Stimulated activated naive CD8-positive, alpha-beta T cell treated with anti-CD3 and anti-CD28 coated beads, Interleukin-15, Interleukin-2, amounts not matched to agents 100 U/mL and 50 U/mL, for 24 hours (primary cell): Measurements from ENCODE around the gene SCAPER.
"Not testable (repeated sequence)": the region's sequence is repeated elsewhere in the genome, so short reads cannot be mapped to it uniquely, and the experiment has no call there.

ENCODE experiments used
- ATAC-seq: fragments of 150-1000 bp; cut with Tn5 transposase; one replicate; pipeline ENCODE4 v1.10.0; 2021
- DNase-seq: peaks from one replicate; pipeline ENCODE4 v3.0.0; 2021

The SCAPER gene

DNA sequence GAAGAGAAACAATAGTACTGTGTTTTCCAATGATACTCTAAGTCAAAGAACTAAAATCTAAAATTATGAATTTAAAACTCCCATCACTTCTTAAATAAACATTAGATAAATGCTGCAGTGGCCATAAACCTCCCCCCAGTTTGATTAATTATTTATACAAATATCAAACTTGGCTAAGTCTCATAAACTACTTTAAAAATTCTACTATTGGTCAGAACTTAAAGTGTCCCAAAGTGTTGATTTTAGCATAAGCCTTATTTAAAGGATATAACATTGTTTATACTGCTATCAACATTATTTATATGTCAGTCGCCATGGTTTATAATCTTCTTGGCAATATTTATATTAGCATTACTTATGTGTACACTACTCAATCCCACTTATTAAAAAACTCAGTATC lies 132.4 kb downstream of the SCAPER start:
- no peak for DNase-seq
- ATAC-seq: no peak

DNA sequence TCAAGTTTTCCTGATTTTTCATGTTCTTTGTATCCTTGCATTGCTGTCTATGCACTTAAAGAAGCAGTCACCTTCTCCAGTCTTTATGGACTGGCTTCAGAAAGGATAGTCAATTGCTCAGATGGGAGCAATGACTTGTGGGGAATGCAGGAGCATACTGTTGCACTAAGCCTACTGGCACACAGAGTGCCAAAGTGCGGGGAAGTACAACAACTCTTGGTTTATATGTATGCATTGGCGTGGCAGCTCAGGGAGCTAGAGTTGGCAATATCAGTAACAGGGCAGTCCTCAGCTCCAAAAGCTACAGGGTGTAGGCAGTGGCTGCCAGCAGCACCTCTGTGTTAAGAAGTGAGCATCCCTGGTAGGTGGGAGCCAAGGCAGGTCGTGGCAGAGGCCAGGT lies 141.1 kb downstream of the SCAPER start:
- no peak for DNase-seq
- no peak for ATAC-seq

- DNase-seq: no peak
- ATAC-seq: no peak
These were observed 141.6 kb downstream of the SCAPER start for GRCh38 chr15:76763554-76763953.

- DNase-seq: no peak
- no peak for ATAC-seq
These were observed 148.8 kb downstream of the SCAPER start for GRCh38 chr15:76756381-76756780.

DNA sequence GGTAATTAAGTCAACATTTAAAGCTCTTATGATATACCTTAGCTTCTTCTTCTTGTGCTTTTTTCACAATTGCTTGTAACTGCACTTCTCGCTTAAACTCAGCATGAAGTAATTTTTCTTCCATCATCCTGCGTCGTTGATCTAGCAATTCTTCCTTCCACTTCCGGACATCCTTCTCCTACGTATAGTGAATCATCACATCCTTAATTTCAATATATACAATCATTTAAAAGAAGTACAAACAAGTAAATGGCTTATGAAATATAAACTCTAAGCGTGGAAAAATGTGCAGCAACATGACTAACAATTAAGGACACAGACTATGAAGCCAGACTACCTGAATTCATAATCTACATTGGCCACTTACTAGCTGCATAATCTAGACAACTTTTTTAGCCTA lies 151.4 kb downstream of the SCAPER start:
- no peak for ATAC-seq
- DNase-seq: no peak

DNA sequence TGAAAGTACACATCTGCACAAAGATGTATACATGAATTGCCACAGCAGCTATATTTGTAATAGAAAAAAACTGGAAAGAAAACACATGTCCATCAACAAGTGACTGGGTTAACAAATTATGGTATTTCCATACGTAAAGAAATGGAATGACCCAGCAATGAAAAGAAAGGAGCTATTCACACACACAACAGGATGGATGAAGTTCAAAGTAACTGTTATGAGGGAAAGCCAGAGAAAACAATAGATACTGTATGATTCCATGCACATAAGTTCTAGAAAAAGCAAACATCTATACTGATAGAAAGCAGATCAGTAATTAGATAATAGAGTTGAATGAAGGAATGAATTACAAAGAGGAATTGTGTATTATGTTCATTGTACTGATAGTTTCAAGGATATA lies 152.0 kb downstream of the SCAPER start:
- DNase-seq (no peak), ATAC-seq (no peak)

DNA sequence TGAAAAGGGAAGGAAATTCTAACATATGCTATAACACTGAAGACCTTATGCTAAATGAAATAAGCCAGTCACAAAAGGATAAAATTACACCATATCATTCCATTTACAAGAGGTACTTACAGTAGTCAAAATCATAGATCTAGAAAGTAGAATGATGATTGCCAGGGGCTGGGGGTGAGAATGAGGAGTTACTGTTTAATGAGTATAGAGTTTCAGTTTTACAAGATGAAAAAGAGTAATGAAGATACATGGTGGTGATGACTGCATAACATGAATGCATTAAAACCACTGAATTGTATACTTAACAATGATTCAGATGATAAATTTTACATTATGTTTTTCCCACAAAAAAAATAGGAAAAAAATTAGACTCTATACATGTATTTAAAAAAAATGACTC lies 152.6 kb downstream of the SCAPER start:
- DNase-seq: no peak
- peak; percentile 96 for ATAC-seq

- no peak for DNase-seq
- ATAC-seq: no peak
These were observed 167.6 kb downstream of the SCAPER start for GRCh38 chr15:76737573-76737972.

DNA sequence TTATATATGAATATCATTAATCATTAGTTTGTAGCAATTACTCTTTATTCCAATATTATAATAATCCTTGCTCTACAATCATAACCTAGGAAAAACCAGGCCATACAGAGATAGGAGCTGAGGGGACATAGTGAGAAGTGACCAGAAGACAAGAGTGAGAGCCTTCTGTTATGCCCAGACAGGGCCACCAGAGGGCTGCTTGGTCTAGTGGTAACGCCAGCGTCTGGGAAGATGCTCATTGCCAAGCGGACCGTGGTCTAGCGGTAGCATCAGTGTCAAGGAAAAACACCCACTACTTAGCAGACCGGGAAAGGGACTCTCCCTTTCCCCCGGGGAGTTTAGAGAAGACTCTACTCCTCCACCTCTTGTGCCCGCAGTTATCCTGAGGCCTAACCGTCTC lies 172.8 kb downstream of the SCAPER start:
- DNase-seq: peak; percentile 8
- not testable (repeated sequence) for ATAC-seq

DNA sequence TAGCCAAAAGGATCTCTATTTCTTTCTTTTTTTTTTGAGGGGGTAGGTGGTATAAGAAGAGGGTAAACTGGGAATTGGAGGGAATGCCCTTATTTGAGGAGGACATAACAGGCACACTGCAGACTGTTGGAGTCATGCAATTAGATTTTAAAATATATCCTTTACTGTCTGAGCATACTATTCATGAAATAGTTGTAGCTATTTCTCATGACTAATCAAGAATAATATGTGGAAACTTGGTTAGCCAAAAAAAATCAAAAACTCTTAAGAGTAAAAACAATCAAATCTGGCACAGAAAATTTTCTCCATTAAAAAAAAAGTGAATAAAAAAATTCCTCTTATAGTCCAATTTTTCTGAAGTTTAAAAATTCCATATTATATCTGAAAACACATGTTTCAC lies 174.9 kb downstream of the SCAPER start:
- ATAC-seq (no peak), DNase-seq (no peak)

GRCh38 chr15:76718863-76719262 lies 186.3 kb downstream of the SCAPER start:
- ATAC-seq: no peak
- DNase-seq: no peak

DNA sequence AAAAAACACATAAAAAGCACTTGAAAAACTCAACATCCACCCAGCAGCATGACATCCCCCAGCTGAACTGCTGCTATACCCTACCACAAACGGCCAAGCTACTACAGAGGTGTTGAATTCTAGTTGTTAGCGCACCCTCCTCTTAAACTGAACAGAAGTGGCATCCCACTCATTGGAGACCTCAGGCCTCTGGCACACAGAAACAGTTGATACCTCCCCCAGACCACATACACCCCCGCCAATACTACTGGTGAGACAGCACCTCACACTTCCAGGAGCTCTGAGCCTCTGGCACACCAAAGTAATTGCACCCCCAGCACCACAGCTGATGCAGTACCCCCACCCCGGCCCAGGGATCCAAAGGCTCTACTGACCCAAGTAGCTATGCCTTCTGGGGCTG lies 190.2 kb downstream of the SCAPER start:
- no peak for ATAC-seq
- no peak for DNase-seq

DNA sequence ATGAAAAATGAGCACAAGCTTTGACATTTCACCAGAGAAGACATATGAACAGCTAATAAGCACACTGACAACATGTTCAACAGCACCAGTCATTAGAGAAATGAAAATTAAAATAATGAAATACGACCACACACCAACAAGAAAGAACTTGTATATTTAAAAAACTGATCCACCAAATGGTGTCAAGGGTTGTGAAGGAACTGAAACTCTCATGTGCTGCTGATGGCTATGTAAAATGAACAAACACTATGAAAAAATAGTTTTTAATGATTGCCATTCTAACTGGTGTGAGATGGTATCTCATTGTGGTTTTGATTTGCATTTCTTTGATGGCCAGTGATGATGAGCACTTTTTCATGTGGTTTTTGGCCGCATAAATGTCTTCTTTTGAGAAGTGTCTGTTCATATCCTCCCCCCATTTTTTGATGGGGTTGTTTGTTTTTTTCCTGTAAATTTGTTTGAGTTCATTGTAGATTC lies 193.8 kb downstream of the SCAPER start:
- ATAC-seq (no peak), DNase-seq (no peak)

GRCh38 chr15:76704032-76704431 lies 201.1 kb downstream of the SCAPER start:
- not testable (repeated sequence) for ATAC-seq, DNase-seq

- DNase-seq (no peak), ATAC-seq (no peak)
These were observed 208.3 kb downstream of the SCAPER start for GRCh38 chr15:76696840-76697239.

- ATAC-seq, DNase-seq: not testable (repeated sequence)
These were observed 212.6 kb downstream of the SCAPER start for GRCh38 chr15:76692546-76692945.

DNA sequence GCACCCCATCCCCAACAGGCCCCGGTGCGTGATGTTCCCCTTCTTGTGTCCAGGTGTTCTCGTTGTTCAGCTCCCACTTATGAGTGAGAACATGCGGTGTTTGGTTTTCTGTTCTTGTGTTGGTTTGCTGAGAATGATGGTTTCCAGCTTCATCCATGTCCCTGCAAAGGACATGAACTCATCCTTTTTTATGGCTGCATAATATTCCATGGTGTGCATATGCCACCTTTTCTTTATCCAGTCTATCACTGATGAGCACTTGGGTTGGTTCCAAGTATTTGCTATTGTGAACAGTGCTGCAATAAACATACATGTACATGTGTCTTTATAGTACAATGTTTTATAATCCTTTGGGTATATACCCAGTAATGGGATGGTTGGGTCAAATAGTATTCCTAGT lies 217.5 kb downstream of the SCAPER start:
- not testable (repeated sequence) for DNase-seq, ATAC-seq

DNA sequence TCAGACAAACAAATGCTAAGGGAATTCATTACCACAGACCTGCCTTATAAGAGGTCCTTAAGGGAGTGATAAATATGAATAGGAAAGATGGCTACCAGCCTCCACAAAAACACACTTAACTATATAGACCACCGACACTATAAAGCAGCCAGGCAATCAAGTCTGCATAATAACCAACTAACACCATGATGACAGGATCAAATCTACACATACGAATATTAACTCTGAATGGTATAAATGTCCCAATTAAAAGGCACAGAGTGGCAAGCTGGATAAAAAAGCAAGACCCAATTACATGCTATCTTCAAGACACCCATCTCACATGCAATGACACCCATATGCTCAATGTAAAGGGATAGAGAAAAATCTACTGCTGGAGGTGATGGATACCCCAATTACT lies 221.1 kb downstream of the SCAPER start:
- ATAC-seq (no peak), DNase-seq (no peak)

DNA sequence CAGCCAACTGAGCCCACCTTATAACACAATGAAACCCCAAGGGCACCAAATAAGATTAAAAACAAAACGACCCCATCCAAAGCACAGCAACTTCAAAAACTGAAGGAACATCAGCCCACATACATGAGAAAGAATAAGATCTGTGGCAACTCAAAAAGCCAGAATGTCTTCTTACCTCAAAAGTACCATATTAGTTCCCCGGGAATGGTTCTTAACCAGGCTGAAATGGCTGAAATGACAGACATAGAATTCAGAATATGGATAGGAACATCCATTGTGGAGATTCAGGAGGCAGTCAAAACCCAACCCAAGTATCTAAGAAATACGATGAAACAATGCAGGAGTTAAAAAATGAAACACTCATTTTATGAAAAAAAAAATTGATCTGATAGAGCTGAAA lies 222.3 kb downstream of the SCAPER start:
- no peak for ATAC-seq
- no peak for DNase-seq

DNA sequence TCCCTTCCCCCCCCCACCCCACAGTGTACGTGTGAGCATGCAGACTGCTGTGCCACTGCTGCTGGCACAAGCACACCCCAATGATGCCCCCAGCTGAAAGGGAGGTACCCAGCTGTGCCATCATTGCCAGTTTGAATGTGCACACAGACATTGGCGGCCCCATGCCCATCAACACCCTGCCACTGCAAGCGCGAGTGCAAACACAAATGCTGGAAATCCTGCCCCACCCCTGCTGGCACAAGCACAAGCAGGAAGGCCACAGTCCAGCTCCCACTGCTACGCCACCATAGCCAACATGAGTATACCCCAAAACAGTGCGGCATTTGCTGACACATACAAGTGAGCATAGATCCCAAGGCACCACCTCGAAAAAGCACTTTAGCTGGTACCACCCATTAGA lies 222.9 kb downstream of the SCAPER start:
- DNase-seq (no peak), ATAC-seq (no peak)

DNA sequence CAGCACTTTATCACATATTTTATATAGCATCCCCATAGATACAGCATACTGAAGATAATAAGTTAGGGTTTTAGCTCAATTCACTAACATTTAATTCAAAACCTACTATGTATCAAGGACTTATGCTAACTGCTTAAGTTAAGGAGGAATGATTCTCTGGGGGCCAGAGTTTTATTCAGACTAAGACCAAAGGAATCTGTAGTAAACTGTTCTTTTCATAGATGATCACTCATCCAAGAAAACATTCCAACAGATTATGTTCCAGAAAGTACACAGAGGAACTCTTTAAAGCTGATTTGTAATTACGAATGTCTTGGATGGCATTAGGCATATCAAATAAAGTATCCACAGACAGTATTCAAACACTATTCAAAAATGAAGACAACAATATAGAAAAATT lies 226.4 kb downstream of the SCAPER start:
- ATAC-seq: no peak
- DNase-seq: no peak

DNA sequence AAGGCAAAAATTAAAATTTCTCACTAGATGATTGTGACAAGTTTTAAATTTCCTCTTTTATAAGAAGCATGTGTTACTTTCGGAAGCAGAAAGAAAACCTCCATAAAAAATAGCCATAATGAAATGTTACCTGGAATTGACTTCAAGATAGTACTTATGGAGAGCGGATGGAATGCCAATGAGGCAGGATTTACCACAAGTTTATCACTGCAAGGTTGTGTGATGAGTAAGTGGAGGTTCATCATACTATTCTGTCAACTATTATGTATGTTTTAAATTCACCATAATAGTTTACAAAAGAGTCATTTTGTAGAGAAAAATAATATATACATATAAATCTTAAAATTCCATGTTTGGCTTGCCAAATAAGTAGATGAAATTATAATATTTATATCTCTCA lies 230.3 kb downstream of the SCAPER start:
- ATAC-seq (no peak), DNase-seq (no peak)

GRCh38 chr15:76669521-76670207 lies 235.5 kb downstream of the SCAPER start:
- ATAC-seq: no peak
- no peak for DNase-seq

- ATAC-seq (no peak), DNase-seq (no peak)
These were observed 236.2 kb downstream of the SCAPER start for GRCh38 chr15:76668900-76669299.
